Astrocyte of the hippocampus (primary cell): ENCODE results near the gene CHPF.
A peak's percentile ranks its signal among the peaks of the same experiment; 100 is the strongest.

Source experiments
- DNase-seq: peaks from one replicate; pipeline ENCODE4 v3.0.0; 2011; ENCODE audit warnings: low read depth, low spot score

Gene CHPF

GRCh38 chr2:219498280-219499057 is 45.1 kb downstream of the CHPF start, which contains the start of gene GMPPA:
Gene GMPPA, plus strand, starts transcription at chr2:219498891. Its CDS starts 1,085 bp downstream, at chr2:219499976.
- peak; percentile 98 for DNase-seq

GRCh38 chr2:219497495-219498279 is 45.9 kb downstream of the CHPF start:
- DNase-seq = peak; percentile 84

GRCh38 chr2:219496825-219497494 is 46.6 kb downstream of the CHPF start:
- peak; percentile 56 for DNase-seq

- DNase-seq = no peak
Measured at GRCh38 chr2:219496247-219496824, 47.3 kb downstream of the CHPF start.

- peak; percentile 85 for DNase-seq
Measured at GRCh38 chr2:219495531-219496122, 48.0 kb downstream of the CHPF start.

GRCh38 chr2:219494952-219495530 is 48.6 kb downstream of the CHPF start:
- DNase-seq = no peak

GRCh38 chr2:219493086-219493485 is 50.5 kb downstream of the CHPF start:
- DNase-seq = no peak

GRCh38 chr2:219492575-219492974 is 51.0 kb downstream of the CHPF start:
- DNase-seq = no peak

- DNase-seq = no peak
Measured at GRCh38 chr2:219491278-219491963, 52.2 kb downstream of the CHPF start.

GRCh38 chr2:219490600-219491130 is 52.9 kb downstream of the CHPF start:
- no peak for DNase-seq

- DNase-seq = no peak
Measured at GRCh38 chr2:219490186-219490585, 53.4 kb downstream of the CHPF start.

GRCh38 chr2:219489315-219489714 is 54.3 kb downstream of the CHPF start:
- DNase-seq = no peak
